ENCODE data around the gene OPN3. TPM values are rescaled to one million over a fixed set of nuclear protein-coding genes. Genes with fewer than 3 reads are reported as not detected.

OPN3 gene
- total RNA-seq, 1 experiment from 2014 or later: 10.0 TPM

DNA sequence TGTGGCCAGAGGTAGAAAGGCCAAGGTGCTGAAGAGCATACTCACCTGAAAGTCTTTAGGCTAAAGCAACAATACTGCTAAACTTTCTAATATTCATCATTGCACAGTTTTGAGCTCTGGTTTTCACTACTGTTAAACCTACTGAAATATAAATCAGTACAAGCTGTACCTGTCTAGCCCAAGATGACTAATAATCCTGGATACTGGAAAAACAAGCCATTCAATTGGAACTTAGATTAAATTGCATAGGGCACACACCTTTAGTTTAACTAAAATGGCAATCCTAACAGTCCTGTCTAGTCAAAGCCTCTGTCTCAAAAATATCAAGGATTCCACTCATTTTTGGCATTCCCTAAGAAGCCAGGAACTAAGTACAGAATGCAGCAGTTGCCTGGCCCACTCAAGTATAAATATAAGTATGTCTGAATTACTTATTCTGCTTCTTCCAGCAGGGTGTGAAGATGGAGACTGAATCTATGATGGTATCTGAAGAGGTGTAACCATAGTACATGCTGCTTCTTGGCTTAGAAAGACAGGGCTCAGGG is 3.1 kb downstream of the OPN3 start:
- Histone ChIP-seq H3K9me3 (ENCODE audit: control insufficient read depth, low read depth, low read length) (no peaks in the 10 kb centered on the region), H3K79me1 (ENCODE audit: insufficient read depth, low read depth, low read length, poor library complexity, severe bottlenecking) (no peaks in the 10 kb centered on the region), H3K4me1 (ENCODE audit: insufficient read depth, low read length) (peaks cover 6% of the 10 kb centered on the region; the same call in 1 of the 2 replicates), H3K23me2 (ENCODE audit: insufficient read length, low read depth, low read length, poor library complexity, severe bottlenecking) (peaks cover 3% of the 10 kb centered on the region), H3K4ac (ENCODE audit: low read depth, low read length) (no peak overlapping the region), H3K79me2 (ENCODE audit: insufficient read depth, low read length) (peaks cover 20% of the 10 kb centered on the region; the same call in 1 of the 2 replicates), H2BK5ac (ENCODE audit: insufficient read length, low read length) (no peak overlapping the region), H3K27ac (ENCODE audit: insufficient read length, low read depth, low read length) (no peak overlapping the region), H2AFZ (ENCODE audit: low read length) (no peak overlapping the region), H3K23ac (ENCODE audit: insufficient read length, low read depth, low read length) (no peak overlapping the region), H3K14ac (ENCODE audit: insufficient read depth, low read length) (no peak overlapping the region), H3K27me3 (ENCODE audit: insufficient read depth, low read length) (no peaks in the 10 kb centered on the region), H3K18ac (ENCODE audit: insufficient read length, low read depth, low read length) (no peak overlapping the region), H2BK20ac (ENCODE audit: low read depth, low read length, poor library complexity, severe bottlenecking) (no peak overlapping the region), H4K20me1 (ENCODE audit: control insufficient read depth, insufficient read depth, insufficient read length) (no peaks in the 10 kb centered on the region), H3T11ph (ENCODE audit: low read length) (no peak overlapping the region), H2BK15ac (ENCODE audit: low read depth, low read length) (no peak overlapping the region), H2BK120ac (ENCODE audit: low read depth, low read length, poor library complexity, severe bottlenecking) (no peak overlapping the region), H2AK5ac (ENCODE audit: insufficient read length, low read length) (no peak overlapping the region), H2BK12ac (ENCODE audit: insufficient read length, low read depth, low read length) (no peak overlapping the region), H3K9ac (ENCODE audit: extremely low read depth, insufficient read length, low read length) (no peak overlapping the region), H4K91ac (ENCODE audit: insufficient read length, low read depth, low read length) (no peak overlapping the region), H3K56ac (ENCODE audit: insufficient read length, low read depth, low read length) (no peak overlapping the region), H4K5ac (ENCODE audit: insufficient read length, low read depth, low read length) (no peak overlapping the region), H3K4me2 (ENCODE audit: insufficient read depth, insufficient read length, low read length) (peak overlapping the region; percentile 87), H4K8ac (replicated peaks; ENCODE audit: insufficient read length, low read depth, low read length) (no peak overlapping the region)
- Mint-ChIP-seq H3K27ac (no peak overlapping the region), H3K36me3 (ENCODE audit: insufficient read depth in 1 of 3, low read depth in 3 of 3) (peaks cover 28 to 38% (median 36%) of the 10 kb centered on the region in 3 experiments), H3K4me1 (peaks cover 24 to 27% of the 10 kb centered on the region in 2 experiments), H3K4me3 (peak overlapping the region; percentile 86 to 89; a peak in 3 of 5 replicates), H3K9me3 (peaks cover 9 to 14% of the 10 kb centered on the region in 2 experiments), H3K27me3 (ENCODE audit: low read depth) (peaks cover 16% of the 10 kb centered on the region)
- TF ChIP-seq, protein P1, sequence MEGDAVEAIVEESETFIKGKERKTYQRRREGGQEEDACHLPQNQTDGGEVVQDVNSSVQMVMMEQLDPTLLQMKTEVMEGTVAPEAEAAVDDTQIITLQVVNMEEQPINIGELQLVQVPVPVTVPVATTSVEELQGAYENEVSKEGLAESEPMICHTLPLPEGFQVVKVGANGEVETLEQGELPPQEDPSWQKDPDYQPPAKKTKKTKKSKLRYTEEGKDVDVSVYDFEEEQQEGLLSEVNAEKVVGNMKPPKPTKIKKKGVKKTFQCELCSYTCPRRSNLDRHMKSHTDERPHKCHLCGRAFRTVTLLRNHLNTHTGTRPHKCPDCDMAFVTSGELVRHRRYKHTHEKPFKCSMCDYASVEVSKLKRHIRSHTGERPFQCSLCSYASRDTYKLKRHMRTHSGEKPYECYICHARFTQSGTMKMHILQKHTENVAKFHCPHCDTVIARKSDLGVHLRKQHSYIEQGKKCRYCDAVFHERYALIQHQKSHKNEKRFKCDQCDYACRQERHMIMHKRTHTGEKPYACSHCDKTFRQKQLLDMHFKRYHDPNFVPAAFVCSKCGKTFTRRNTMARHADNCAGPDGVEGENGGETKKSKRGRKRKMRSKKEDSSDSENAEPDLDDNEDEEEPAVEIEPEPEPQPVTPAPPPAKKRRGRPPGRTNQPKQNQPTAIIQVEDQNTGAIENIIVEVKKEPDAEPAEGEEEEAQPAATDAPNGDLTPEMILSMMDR (conservative IDR thresholded peaks at IDR 0.05): no peak
- DNase-seq: no peak

Measured in H9 (cell line).